Adipose tissue (tissue), 3 donors: ENCODE data around the gene SPNS2. TPM values are rescaled to one million over a fixed set of nuclear protein-coding genes. Genes with fewer than 3 reads are reported as not detected.
A peak's percentile ranks its signal among the peaks of the same experiment; 100 is the strongest.

ENCODE experiments used
- H3K27ac ChIP-seq: one replicate; pipeline ENCODE4 v1.5.1; 2013; ENCODE audit warnings: low read depth, low read length
- WGBS, 3 donors: extraction: QIAGEN DNeasy Blood & Tissue Kit; methylation state at CpG; one replicate each; pipeline ENCODE4 v1.1.7; 2013; 5-methylcytosine and 5-hydroxymethylcytosine counted together
- polyA plus RNA-seq, 3 donors: library from polyadenylated mRNA; stranded (reverse); fragments of 200-250 nt; gene quantifications; one replicate each; pipeline ENCODE4 v1.2.3, GENCODE V29; 2013
- donor health status: healthy with polysubstance abuse.
- donor health status: Bipolar disorder and iron deficiency.
- donor health status: healthy.

Gene SPNS2
- polyA plus RNA-seq, 3 donors = 13.5 to 32.8 (median 26.9) TPM

- WGBS, 3 donors = 68 to 85% (median 83%) methylated on average over 22 to 24 of the region's 24 CpGs
- no peak overlapping the region for H3K27ac ChIP-seq
These were observed 14.7 kb downstream of the SPNS2 start for GRCh38 chr17:4513113-4514032.

GRCh38 chr17:4514206-4514605 is 15.5 kb downstream of the SPNS2 start:
- no peak overlapping the region for H3K27ac ChIP-seq
- 60 to 85% (median 85%) methylated on average over 7 of the region's 7 CpGs for WGBS, 3 donors

DNA sequence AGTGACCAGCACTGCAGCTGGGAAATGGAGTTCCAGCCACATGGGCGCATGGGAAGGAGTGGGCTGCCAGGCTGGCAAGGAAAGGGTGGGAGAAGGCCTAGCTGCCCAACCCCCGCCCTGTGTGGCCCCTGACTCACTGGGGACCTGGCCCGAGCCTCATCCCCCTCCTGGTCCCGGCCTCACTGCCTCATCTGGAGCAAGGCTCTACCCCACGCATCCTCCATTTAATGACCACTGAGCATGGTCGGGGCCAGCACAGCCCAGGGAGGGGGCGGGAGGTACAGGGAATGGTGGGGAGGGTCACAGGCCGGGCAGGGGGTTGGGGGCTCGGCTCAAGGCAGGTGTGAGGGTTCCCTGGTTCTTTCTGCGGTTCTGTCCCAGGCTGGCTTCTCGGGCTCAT is 16.1 kb downstream of the SPNS2 start:
- 80 to 92% (median 90%) methylated on average over 11 of the region's 11 CpGs for WGBS, 3 donors
- H3K27ac ChIP-seq = no peak overlapping the region

DNA sequence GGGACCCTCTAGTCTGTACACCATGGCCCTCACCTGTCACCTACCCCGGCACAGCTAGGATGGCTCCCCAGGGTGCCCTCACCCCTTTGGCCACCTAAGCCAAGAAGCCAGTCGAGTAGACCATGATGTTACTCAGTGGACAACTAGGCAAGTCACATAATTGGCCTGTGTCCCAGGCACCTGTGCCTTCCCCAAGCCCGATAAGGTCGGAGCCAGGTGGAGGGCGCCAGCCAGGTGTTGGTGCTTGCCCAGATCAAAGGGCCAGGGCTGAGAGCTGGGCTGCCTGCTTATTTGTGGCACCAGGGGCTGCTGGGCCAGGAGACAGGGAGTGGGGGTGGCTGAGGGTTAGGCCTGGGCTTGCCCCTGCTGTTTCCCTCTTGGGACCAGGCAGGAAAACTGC is 16.8 kb downstream of the SPNS2 start:
- no peak overlapping the region for H3K27ac ChIP-seq
- WGBS, 3 donors = 26 to 93% (median 87%) methylated on average over 5 of the region's 5 CpGs

DNA sequence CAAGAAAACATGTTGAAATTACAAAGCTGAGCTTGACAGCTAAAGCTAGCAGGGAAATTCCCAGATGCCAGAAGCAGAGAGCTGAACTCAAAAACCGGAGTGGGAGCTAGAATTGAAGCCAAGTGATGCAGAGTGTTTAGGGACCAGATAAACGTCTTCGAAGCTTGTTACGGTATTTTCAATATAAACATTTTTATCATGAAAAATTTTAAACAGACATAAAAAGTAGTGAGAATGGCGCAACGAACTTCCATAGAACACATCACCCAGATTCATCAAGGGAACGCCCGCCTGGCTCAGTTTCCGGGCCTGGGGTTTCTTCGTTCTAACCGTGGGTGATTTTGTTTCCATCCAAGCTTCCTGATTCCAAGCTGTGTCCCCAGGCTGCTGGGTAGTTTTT is 18.1 kb downstream of the SPNS2 start:
- 50 to 64% (median 57%) methylated on average over 11 of the region's 11 CpGs for WGBS, 3 donors
- H3K27ac ChIP-seq = no peak overlapping the region

DNA sequence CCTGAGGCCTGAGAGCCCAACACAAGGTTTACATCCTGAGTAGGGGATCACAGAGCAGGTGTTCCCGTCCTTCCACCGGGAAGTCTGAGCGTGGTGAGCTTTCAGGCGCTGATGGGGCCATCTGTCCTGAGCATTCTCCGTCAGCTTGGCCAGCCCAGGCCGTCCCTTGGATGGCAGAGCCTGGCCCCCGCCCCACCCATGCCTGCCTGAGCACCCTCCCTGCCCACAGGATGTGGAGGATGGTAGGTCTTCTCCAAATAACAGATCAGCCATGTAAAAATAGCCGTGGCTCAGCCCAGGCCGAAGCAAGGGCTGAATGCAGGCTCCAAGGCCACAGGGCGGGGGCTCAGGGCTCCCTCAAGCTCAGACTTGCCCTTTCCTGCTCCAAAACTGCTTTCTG is 20.2 kb downstream of the SPNS2 start:
- WGBS, 3 donors = 73 to 94% (median 83%) methylated on average over 10 of the region's 10 CpGs
- H3K27ac ChIP-seq = no peak overlapping the region

- 63 to 79% (median 71%) methylated on average over 13 to 14 of the region's 14 CpGs for WGBS, 3 donors
- H3K27ac ChIP-seq = no peak overlapping the region
These were observed 20.7 kb downstream of the SPNS2 start for GRCh38 chr17:4519361-4519788.

- H3K27ac ChIP-seq = peak overlapping the region; percentile 30
- WGBS, 3 donors = 72 to 93% (median 77%) methylated on average over 19 of the region's 19 CpGs
These were observed 21.6 kb downstream of the SPNS2 start for GRCh38 chr17:4520060-4520893.

GRCh38 chr17:4520894-4521600 is 22.4 kb downstream of the SPNS2 start:
- no peak overlapping the region for H3K27ac ChIP-seq
- WGBS, 3 donors = 70 to 85% (median 80%) methylated on average over 8 of the region's 8 CpGs

- no peak overlapping the region for H3K27ac ChIP-seq
- 74 to 82% (median 81%) methylated on average over 6 of the region's 6 CpGs for WGBS, 3 donors
These were observed 24.0 kb downstream of the SPNS2 start for GRCh38 chr17:4522661-4523060.

DNA sequence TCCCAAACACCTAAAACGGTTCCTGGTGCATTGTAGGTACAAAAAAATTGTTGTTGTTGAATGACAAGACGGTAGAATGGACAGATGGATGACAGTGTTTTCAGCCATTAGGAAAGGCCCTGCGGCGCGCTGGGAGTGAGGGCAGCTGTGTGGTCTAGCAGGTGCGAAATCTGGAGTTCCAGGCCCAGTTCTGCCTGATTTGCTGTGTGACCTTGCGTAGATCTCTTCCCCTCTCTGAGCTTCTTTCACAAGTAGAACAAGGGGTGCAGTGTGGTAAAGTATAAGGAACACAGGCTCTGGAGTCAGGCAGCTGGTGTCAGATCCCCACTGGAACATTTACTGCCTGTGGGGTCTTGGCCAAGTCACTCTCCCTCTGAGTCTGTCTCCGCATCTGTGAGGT is 25.3 kb downstream of the SPNS2 start:
- H3K27ac ChIP-seq = no peak overlapping the region
- WGBS, 3 donors = 83 to 95% (median 84%) methylated on average over 8 of the region's 8 CpGs

GRCh38 chr17:4525691-4526397 is 27.2 kb downstream of the SPNS2 start:
- 81 to 88% (median 87%) methylated on average over 11 of the region's 11 CpGs for WGBS, 3 donors
- H3K27ac ChIP-seq = no peak overlapping the region

DNA sequence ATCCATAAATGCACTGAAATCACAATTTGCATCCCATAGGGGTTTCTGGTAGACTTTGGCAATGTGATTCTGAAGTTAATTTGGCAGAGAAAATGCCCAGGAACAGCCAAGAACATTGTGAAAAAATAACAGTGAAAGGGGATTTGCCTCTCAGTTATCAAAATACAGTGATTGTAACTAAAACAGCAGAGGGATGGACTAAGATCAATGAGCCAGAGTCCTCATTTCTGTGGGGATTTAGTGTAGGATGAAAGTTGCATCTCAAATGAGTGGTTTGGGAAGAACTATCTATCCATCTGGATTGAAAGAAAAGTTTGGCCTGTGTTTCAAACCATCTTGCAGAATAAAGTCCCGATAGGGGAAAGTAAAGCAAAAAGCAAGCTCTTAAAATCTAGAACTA is 28.5 kb downstream of the SPNS2 start:
- WGBS, 3 donors = 35 to 93% (median 50%) methylated on average over 1 of the region's 1 CpG
- H3K27ac ChIP-seq = no peak overlapping the region

GRCh38 chr17:4527566-4528125 is 29.0 kb downstream of the SPNS2 start:
- 54 to 78% (median 61%) methylated on average over 12 of the region's 12 CpGs for WGBS, 3 donors

GRCh38 chr17:4529533-4530152 is 31.0 kb downstream of the SPNS2 start:
- WGBS, 3 donors = 81 to 88% (median 85%) methylated on average over 13 of the region's 13 CpGs
- H3K27ac ChIP-seq = no peak overlapping the region

More at GRCh38 chr17:4527566-4528125, 29.0 kb downstream of the SPNS2 start:
- no peak overlapping the region for H3K27ac ChIP-seq

DNA sequence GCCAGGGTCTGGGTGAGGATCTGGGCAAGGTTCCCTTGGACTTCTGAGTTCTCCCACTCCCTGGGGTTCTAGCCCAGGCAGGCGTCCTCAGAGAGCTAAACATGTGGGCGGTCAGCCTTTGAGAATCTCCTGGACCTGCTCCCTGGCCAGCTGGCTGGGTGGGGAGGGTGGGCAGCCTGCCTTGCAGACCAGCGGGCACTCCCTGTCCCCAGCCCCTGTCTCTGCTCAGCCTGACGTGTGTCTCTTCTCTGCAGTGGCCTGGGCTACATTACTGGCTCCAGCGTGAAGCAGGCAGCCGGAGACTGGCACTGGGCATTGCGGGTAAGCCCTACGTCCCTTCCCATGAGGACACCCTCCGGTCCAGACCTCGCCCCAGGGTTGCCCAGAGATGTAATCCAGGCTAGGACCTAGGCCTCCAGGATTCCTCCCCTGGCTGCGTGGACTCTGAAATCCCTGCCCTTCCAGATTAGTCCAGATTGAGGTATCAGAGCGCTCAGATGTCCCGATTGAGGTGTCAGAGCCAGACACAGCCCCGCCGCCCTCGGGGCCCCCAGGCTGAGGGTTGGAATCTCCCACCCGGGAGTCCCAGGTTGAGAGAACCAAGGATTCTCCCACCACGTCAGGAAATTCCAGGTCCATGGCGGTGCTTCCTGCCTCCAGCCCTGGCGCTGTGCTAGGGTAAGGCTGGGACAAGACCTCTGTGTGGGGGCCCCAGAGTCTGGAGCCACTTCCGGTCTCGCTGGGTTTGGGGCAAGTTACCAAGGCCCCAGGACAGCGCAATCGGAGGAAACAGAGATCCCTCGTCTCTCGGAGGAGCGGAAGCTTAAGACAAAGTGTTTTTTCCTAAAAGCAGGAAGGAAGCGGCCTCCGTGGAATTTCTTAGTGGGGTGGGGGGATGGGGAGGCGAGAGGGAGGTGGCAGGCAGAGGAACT is 32.4 kb downstream of the SPNS2 start:
- 49 to 79% (median 59%) methylated on average over 30 of the region's 30 CpGs for WGBS, 3 donors
- H3K27ac ChIP-seq = no peak overlapping the region
